GM03348 (cell line): ENCODE data around the gene TM2D3.
A peak's percentile ranks its signal among the peaks of the same experiment; 100 is the strongest.
"Not testable (repeated sequence)": the region's sequence is repeated elsewhere in the genome, so short reads cannot be mapped to it uniquely, and the experiment has no call there.

Experiments
- DNase-seq: peaks from one replicate; pipeline ENCODE4 v3.0.0; 2012; ENCODE audit warnings: low spot score

Gene TM2D3

GRCh38 chr15:101657171-101657570, 5.0 kb upstream of the TM2D3 start:
- DNase-seq = no peak

GRCh38 chr15:101654624-101655337, 2.6 kb upstream of the TM2D3 start:
- DNase-seq = not testable (repeated sequence)

GRCh38 chr15:101654171-101654570, 2.0 kb upstream of the TM2D3 start:
- DNase-seq = no peak

- DNase-seq = no peak
Observed at GRCh38 chr15:101652786-101653430, 727 bp upstream of the TM2D3 start.

GRCh38 chr15:101651554-101652097, 555 bp downstream of the TM2D3 start:
- no peak for DNase-seq

GRCh38 chr15:101650145-101650544, 2.0 kb downstream of the TM2D3 start:
- no peak for DNase-seq

- DNase-seq = no peak
Observed at GRCh38 chr15:101648356-101648755, 3.8 kb downstream of the TM2D3 start.

- DNase-seq = no peak
Observed at GRCh38 chr15:101647251-101647650, 4.9 kb downstream of the TM2D3 start.

- DNase-seq = no peak
Observed at GRCh38 chr15:101646672-101647071, 5.5 kb downstream of the TM2D3 start.

GRCh38 chr15:101642361-101642760, 9.8 kb downstream of the TM2D3 start:
- no peak for DNase-seq

- DNase-seq = no peak
Observed at GRCh38 chr15:101641894-101642293, 10.3 kb downstream of the TM2D3 start.

GRCh38 chr15:101641129-101641764, 10.9 kb downstream of the TM2D3 start:
- peak; percentile 66 for DNase-seq

- DNase-seq = no peak
Observed at GRCh38 chr15:101639667-101640066, 12.5 kb downstream of the TM2D3 start.

- no peak for DNase-seq
Observed at GRCh38 chr15:101637919-101638318, 14.3 kb downstream of the TM2D3 start.

- DNase-seq = no peak
Observed at GRCh38 chr15:101637516-101637915, 14.7 kb downstream of the TM2D3 start.

GRCh38 chr15:101637038-101637437, 15.1 kb downstream of the TM2D3 start:
- no peak for DNase-seq

- DNase-seq = no peak
Observed at GRCh38 chr15:101635944-101636727, 16.0 kb downstream of the TM2D3 start.

- DNase-seq = no peak
Observed at GRCh38 chr15:101633356-101633755, 18.8 kb downstream of the TM2D3 start.

GRCh38 chr15:101626729-101627128, 25.5 kb downstream of the TM2D3 start:
- not testable (repeated sequence) for DNase-seq

- DNase-seq = no peak
Observed at GRCh38 chr15:101625980-101626379, 26.2 kb downstream of the TM2D3 start.

- no peak for DNase-seq
Observed at GRCh38 chr15:101625184-101625583, 27.0 kb downstream of the TM2D3 start.
